ENCODE results near the gene ZNF3.

GRCh38 chr7:100081535-100082102 lies at the start of gene ZNF3:
- TF ChIP-seq POLR2AphosphoS5 (IDR thresholded peaks at IDR 0.05; ENCODE audit: borderline replicate concordance, low read depth, low read length) (peak; percentile 95), EZH2 (IDR thresholded peaks at IDR 0.05) (no peak)
